HG03196 (cell line): ENCODE measurements around the gene USPL1.

Source experiments
- ATAC-seq: cut with Tn5 transposase; IDR thresholded peaks from one replicate; pipeline ENCODE4 v1.9.1; 2021; ENCODE audit not compliant: unreplicated experiment

USPL1 gene

DNA sequence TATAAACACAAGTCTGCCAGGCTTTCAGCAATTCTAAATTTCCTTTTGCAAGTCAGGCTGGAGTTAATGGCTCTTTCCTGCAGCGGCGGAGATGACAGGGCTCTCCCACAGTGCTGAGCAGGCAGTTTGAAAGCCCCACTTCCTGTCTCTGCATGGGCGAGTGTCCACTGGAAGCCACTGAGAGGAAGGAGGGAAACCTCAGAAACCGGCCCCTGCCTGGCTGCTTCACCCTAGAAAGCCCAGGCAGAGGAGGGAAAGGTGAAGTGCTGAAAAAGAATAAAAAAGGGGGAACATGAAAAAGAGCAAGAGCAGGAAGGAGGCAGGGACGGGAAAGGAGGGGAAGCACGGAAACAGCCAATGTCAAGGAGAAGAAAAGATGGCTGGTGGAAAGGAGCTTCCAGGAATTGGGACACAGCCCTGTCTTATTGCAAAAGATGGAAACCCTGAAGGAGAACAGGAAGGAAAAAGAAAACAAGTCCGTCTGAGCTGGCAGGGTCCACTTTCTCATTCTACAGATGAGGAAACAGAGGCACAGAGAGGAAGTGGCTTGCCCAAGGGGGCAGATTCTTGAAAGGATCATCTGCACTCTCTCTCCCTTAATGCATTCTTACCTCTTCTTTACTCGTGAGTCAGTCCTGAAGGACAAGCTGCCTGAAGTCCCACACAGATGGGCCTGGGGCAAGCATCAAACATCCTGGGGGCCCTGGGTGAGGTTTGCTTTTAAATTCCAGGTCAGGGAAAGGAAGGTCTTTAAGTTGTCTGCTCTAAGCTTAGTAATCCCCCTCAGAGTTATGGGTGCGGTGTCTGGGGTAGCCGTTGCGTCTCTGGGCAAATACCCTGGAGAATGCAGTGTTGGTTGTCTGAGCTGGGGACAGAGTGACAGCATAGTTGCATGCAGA is 78.8 kb downstream of the USPL1 start:
- no peak for ATAC-seq

DNA sequence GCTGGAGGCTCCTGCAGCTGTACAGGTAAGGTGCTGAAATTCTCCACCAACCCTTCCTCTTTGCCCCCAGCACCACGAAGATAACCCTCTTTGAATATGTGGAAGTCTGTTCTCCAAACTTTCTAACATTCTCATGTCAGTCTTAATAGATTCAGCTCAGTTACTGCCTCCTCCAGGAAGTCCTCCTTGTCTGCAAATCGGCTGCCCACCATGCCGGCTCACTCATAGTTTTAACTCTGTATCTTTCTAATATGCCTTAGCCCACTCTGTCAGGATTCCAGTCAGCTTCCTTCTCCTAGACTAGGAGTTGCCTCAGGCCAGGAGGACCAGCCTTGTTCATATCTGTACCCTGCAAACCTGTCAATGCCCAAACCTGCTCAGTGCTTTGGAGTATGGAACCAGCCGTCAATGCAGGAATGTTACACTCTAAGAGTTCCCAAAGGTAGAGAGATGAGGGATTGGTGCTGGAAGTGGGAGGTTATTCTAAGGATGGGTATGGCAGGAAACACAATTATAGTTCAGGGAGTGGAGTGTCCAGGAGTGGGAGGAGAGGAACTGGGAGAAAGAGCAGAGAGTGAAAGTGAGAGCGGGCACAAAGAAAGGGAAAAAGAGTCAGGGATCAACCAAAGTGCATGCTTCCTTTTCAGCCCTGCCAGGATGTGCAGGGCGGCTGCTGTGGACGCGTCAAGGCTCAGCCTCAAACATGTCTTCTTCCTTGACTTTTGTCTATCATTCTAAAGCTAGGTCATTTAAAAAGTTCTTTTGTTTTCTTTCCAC is 79.6 kb downstream of the USPL1 start:
- ATAC-seq = no peak

GRCh38 chr13:30697996-30698401 is 80.3 kb downstream of the USPL1 start:
- no peak for ATAC-seq

- no peak for ATAC-seq
Measured at GRCh38 chr13:30698488-30699005, 80.8 kb downstream of the USPL1 start.

DNA sequence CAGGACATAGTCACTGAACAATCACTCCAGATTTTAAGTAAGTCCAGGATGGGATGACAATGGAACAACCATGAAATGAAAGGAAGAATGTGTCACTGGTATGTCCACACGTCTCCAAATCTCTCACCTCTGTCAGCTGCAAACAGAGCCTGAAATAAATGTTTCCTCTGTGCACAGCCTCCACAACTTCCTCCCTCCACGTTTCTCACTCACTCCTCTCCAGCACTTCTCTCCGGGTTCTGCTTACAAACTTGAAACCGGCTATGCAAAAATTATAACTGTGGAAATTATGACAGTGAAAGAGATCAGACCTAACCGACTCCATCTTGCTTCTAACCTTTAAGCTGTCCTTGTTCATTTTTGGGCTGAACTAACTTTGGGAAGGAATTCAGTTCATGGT is 82.6 kb downstream of the USPL1 start:
- ATAC-seq = no peak

GRCh38 chr13:30702006-30702405 is 84.3 kb downstream of the USPL1 start:
- no peak for ATAC-seq

GRCh38 chr13:30704596-30704995 is 86.9 kb downstream of the USPL1 start:
- ATAC-seq = no peak

DNA sequence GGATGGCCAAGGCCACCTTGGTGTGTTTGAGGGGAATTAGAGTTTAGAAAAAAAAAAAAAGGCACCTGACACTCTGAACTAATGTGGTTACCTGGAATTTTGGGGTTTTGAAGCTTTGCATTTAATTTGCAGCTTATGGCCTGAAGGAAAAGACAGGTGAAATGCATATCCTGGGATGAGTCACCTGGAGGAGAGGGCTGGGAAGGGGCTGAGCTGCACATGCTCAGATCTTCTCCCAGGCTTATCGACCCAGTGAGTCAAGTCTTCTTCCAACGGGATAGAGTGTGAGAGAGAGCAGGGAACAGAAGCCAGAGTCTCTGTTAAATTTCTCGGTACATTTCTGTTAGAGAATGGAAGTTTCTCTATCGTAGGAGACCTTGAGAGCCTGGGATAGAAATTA is 88.0 kb downstream of the USPL1 start:
- ATAC-seq = no peak

DNA sequence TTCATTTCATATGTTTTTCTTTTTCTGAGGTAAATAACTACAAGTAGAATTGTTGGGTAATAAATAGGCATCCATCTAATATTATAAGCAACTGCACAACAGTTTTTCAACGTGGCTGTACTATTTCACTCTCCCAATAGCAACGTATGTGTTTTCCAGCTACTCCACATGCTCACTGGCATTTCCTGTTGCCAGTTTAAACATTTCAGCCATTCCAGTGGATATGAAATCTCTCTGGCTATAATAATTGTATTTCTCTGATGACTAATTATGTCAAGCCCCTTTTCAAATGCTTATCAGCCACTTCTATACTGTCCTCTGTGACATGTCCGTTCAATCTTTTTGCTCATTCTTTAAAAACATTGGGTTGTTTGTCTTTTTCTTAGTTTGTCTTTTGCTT is 90.8 kb downstream of the USPL1 start:
- no peak for ATAC-seq
